ENCODE results near the gene UBE2D1.

DNA sequence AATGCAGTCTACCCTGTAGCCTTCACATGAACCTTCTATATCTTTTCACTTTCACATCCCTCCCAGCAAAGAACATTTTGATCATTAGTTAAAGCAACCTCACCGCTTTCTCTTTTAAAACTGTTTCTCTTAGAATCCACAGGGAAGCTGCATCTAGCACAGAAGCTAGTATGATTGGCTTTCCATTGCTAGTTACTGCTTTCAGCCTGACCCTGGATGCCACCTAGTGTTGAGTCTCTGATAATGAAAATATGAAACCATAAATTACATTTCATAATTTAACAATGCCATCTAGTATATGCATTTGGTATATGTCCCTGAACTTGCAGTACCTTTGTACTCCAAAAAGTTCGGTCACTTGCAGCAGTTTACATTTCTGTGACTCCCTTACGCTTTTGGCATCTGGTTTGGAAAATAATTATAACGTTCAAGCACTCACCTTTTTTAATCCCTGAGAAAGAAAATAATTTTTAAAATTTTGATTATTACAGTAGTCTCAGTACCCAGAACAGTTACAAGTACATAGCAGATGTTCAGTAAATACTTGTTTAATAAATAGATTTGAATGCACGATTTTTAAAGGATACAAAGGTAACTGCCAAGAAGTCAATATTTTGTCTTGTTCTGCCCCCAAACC, 43.1 kb upstream of the UBE2D1 start:
- TF ChIP-seq, protein P1, sequence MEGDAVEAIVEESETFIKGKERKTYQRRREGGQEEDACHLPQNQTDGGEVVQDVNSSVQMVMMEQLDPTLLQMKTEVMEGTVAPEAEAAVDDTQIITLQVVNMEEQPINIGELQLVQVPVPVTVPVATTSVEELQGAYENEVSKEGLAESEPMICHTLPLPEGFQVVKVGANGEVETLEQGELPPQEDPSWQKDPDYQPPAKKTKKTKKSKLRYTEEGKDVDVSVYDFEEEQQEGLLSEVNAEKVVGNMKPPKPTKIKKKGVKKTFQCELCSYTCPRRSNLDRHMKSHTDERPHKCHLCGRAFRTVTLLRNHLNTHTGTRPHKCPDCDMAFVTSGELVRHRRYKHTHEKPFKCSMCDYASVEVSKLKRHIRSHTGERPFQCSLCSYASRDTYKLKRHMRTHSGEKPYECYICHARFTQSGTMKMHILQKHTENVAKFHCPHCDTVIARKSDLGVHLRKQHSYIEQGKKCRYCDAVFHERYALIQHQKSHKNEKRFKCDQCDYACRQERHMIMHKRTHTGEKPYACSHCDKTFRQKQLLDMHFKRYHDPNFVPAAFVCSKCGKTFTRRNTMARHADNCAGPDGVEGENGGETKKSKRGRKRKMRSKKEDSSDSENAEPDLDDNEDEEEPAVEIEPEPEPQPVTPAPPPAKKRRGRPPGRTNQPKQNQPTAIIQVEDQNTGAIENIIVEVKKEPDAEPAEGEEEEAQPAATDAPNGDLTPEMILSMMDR (IDR thresholded peaks at IDR 0.05), result peak; percentile 80; the same call in 1 of the 2 replicates
- TF ChIP-seq POLR2AphosphoS5 (IDR thresholded peaks at IDR 0.05; ENCODE audit: low read depth, low read length) (no peak), SIN3A (IDR thresholded peaks at IDR 0.05; ENCODE audit: borderline replicate concordance, insufficient read depth, low read depth, low read length) (no peak), TCF7L2 (IDR thresholded peaks at IDR 0.05; ENCODE audit: low read depth, low read length) (no peak)

Measured in Panc1 (cell line).